ENCODE data around the gene TULP4. TPM values are rescaled to one million over a fixed set of nuclear protein-coding genes. Genes with fewer than 3 reads are reported as not detected.
A peak's percentile ranks its signal among the peaks of the same experiment; 100 is the strongest.

Gene TULP4
- total and polyA plus RNA-seq, 2 donors, result 5.9 to 57.1 TPM

- no peaks in the 10 kb centered on the region for H3K9me3 ChIP-seq (ENCODE audit: control insufficient read depth in 2 of 2, insufficient read depth in 1 of 2, low read length in 1 of 2)
- H3K36me3 ChIP-seq (ENCODE audit: control insufficient read depth in 2 of 2, insufficient read depth in 2 of 2, low read length in 1 of 2), result no peaks in the 10 kb centered on the region
- H3K4me3 ChIP-seq (ENCODE audit: low read length in 2 of 2), result no peak overlapping the region
- WGBS, result 98% methylated on average over 9 of the region's 9 CpGs
- peaks cover 0 to 3% of the 10 kb centered on the region in 2 donors for H3K4me1 ChIP-seq (ENCODE audit: control insufficient read depth in 2 of 2, insufficient read depth in 2 of 2, low read length in 2 of 2)
- no peaks in the 10 kb centered on the region for H3K27me3 ChIP-seq (ENCODE audit: control insufficient read depth in 2 of 2, insufficient read depth in 1 of 2, low read length in 1 of 2)
- no peak for DNase-seq (ENCODE audit: low read depth in 6 of 9, low spot score in 9 of 9)
- no peak overlapping the region for H3K27ac ChIP-seq (ENCODE audit: low read depth in 1 of 2, low read length in 1 of 2)
Measured at GRCh38 chr6:158408013-158408412, 95.7 kb downstream of the TULP4 start.

- H3K27me3 ChIP-seq (ENCODE audit: control insufficient read depth in 2 of 2, insufficient read depth in 1 of 2, low read length in 1 of 2), result no peaks in the 10 kb centered on the region
- H3K36me3 ChIP-seq (ENCODE audit: control insufficient read depth in 2 of 2, insufficient read depth in 2 of 2, low read length in 1 of 2), result no peaks in the 10 kb centered on the region
- DNase-seq (ENCODE audit: low read depth in 6 of 9, low spot score in 9 of 9), result no peak
- peaks cover 0 to 3% of the 10 kb centered on the region in 2 donors for H3K4me1 ChIP-seq (ENCODE audit: control insufficient read depth in 2 of 2, insufficient read depth in 2 of 2, low read length in 2 of 2)
- no peak overlapping the region for H3K27ac ChIP-seq (ENCODE audit: low read depth in 1 of 2, low read length in 1 of 2)
- H3K4me3 ChIP-seq (ENCODE audit: low read length in 2 of 2), result no peak overlapping the region
- H3K9me3 ChIP-seq (ENCODE audit: control insufficient read depth in 2 of 2, insufficient read depth in 1 of 2, low read length in 1 of 2), result no peaks in the 10 kb centered on the region
- 94% methylated on average over 9 of the region's 9 CpGs for WGBS
Measured at GRCh38 chr6:158408552-158409130, 96.4 kb downstream of the TULP4 start.

GRCh38 chr6:158409451-158409850, 97.2 kb downstream of the TULP4 start:
- Histone ChIP-seq H3K27me3 (ENCODE audit: control insufficient read depth in 2 of 2, insufficient read depth in 1 of 2, low read length in 1 of 2) (no peaks in the 10 kb centered on the region), H3K4me3 (ENCODE audit: low read length in 2 of 2) (no peak overlapping the region), H3K36me3 (ENCODE audit: control insufficient read depth in 2 of 2, insufficient read depth in 2 of 2, low read length in 1 of 2) (peaks cover 3 to 4% of the 10 kb centered on the region in 2 donors), H3K4me1 (ENCODE audit: control insufficient read depth in 2 of 2, insufficient read depth in 2 of 2, low read length in 2 of 2) (peaks cover 0 to 3% of the 10 kb centered on the region in 2 donors), H3K27ac (ENCODE audit: low read depth in 1 of 2, low read length in 1 of 2) (no peak overlapping the region), H3K9me3 (ENCODE audit: control insufficient read depth in 2 of 2, insufficient read depth in 1 of 2, low read length in 1 of 2) (no peaks in the 10 kb centered on the region)
- DNase-seq (ENCODE audit: low read depth in 6 of 9, low spot score in 9 of 9), result peak in 1 of 9 donors; percentile 27
- 36% methylated on average over 3 of the region's 3 CpGs for WGBS

GRCh38 chr6:158410784-158411183, 98.5 kb downstream of the TULP4 start:
- no peak for DNase-seq (ENCODE audit: low read depth in 6 of 9, low spot score in 9 of 9)
- no peaks in the 10 kb centered on the region for H3K9me3 ChIP-seq (ENCODE audit: control insufficient read depth in 2 of 2, insufficient read depth in 1 of 2, low read length in 1 of 2)
- H3K4me1 ChIP-seq (ENCODE audit: control insufficient read depth in 2 of 2, insufficient read depth in 2 of 2, low read length in 2 of 2), result peaks cover 0 to 3% of the 10 kb centered on the region in 2 donors
- H3K27ac ChIP-seq (ENCODE audit: low read depth in 1 of 2, low read length in 1 of 2), result no peak overlapping the region
- no peak overlapping the region for H3K4me3 ChIP-seq (ENCODE audit: low read length in 2 of 2)
- no peaks in the 10 kb centered on the region for H3K27me3 ChIP-seq (ENCODE audit: control insufficient read depth in 2 of 2, insufficient read depth in 1 of 2, low read length in 1 of 2)
- 92% methylated on average over 8 of the region's 8 CpGs for WGBS
- peaks cover 4 to 5% of the 10 kb centered on the region in 2 donors for H3K36me3 ChIP-seq (ENCODE audit: control insufficient read depth in 2 of 2, insufficient read depth in 2 of 2, low read length in 1 of 2)

GRCh38 chr6:158411998-158412397, 99.7 kb downstream of the TULP4 start:
- no peak overlapping the region for H3K27ac ChIP-seq (ENCODE audit: low read depth in 1 of 2, low read length in 1 of 2)
- WGBS, result 98% methylated on average over 4 of the region's 4 CpGs
- H3K4me1 ChIP-seq (ENCODE audit: control insufficient read depth in 2 of 2, insufficient read depth in 2 of 2, low read length in 2 of 2), result peaks cover 0 to 3% of the 10 kb centered on the region in 2 donors
- no peaks in the 10 kb centered on the region for H3K9me3 ChIP-seq (ENCODE audit: control insufficient read depth in 2 of 2, insufficient read depth in 1 of 2, low read length in 1 of 2)
- H3K36me3 ChIP-seq (ENCODE audit: control insufficient read depth in 2 of 2, insufficient read depth in 2 of 2, low read length in 1 of 2), result peaks cover 6 to 9% of the 10 kb centered on the region in 2 donors
- H3K4me3 ChIP-seq (ENCODE audit: low read length in 2 of 2), result no peak overlapping the region
- no peaks in the 10 kb centered on the region for H3K27me3 ChIP-seq (ENCODE audit: control insufficient read depth in 2 of 2, insufficient read depth in 1 of 2, low read length in 1 of 2)
- DNase-seq (ENCODE audit: low read depth in 6 of 9, low spot score in 9 of 9), result no peak

- DNase-seq (ENCODE audit: low read depth in 6 of 9, low spot score in 9 of 9), result no peak
- Histone ChIP-seq H3K9me3 (ENCODE audit: control insufficient read depth in 2 of 2, insufficient read depth in 1 of 2, low read length in 1 of 2) (no peaks in the 10 kb centered on the region), H3K27me3 (ENCODE audit: control insufficient read depth in 2 of 2, insufficient read depth in 1 of 2, low read length in 1 of 2) (no peaks in the 10 kb centered on the region), H3K36me3 (ENCODE audit: control insufficient read depth in 2 of 2, insufficient read depth in 2 of 2, low read length in 1 of 2) (peaks cover 8 to 9% of the 10 kb centered on the region in 2 donors), H3K4me1 (ENCODE audit: control insufficient read depth in 2 of 2, insufficient read depth in 2 of 2, low read length in 2 of 2) (peaks cover 0 to 3% of the 10 kb centered on the region in 2 donors), H3K4me3 (ENCODE audit: low read length in 2 of 2) (no peak overlapping the region), H3K27ac (ENCODE audit: low read depth in 1 of 2, low read length in 1 of 2) (no peak overlapping the region)
- 97% methylated on average over 16 of the region's 16 CpGs for WGBS
Measured at GRCh38 chr6:158413028-158413427, 100.8 kb downstream of the TULP4 start.

- no peaks in the 10 kb centered on the region for H3K27me3 ChIP-seq (ENCODE audit: control insufficient read depth in 2 of 2, insufficient read depth in 1 of 2, low read length in 1 of 2)
- H3K36me3 ChIP-seq (ENCODE audit: control insufficient read depth in 2 of 2, insufficient read depth in 2 of 2, low read length in 1 of 2), result peaks cover 8 to 9% of the 10 kb centered on the region in 2 donors
- no peak overlapping the region for H3K4me3 ChIP-seq (ENCODE audit: low read length in 2 of 2)
- no peak for DNase-seq (ENCODE audit: low read depth in 6 of 9, low spot score in 9 of 9)
- H3K9me3 ChIP-seq (ENCODE audit: control insufficient read depth in 2 of 2, insufficient read depth in 1 of 2, low read length in 1 of 2), result no peaks in the 10 kb centered on the region
- peaks cover 0 to 3% of the 10 kb centered on the region in 2 donors for H3K4me1 ChIP-seq (ENCODE audit: control insufficient read depth in 2 of 2, insufficient read depth in 2 of 2, low read length in 2 of 2)
- H3K27ac ChIP-seq (ENCODE audit: low read depth in 1 of 2, low read length in 1 of 2), result no peak overlapping the region
- WGBS, result 97% methylated on average over 5 of the region's 5 CpGs
Measured at GRCh38 chr6:158413814-158414565, 101.7 kb downstream of the TULP4 start.

GRCh38 chr6:158414851-158415262, 102.6 kb downstream of the TULP4 start:
- Histone ChIP-seq H3K4me1 (ENCODE audit: control insufficient read depth in 2 of 2, insufficient read depth in 2 of 2, low read length in 2 of 2) (no peaks in the 10 kb centered on the region), H3K36me3 (ENCODE audit: control insufficient read depth in 2 of 2, insufficient read depth in 2 of 2, low read length in 1 of 2) (peaks cover 8 to 9% of the 10 kb centered on the region in 2 donors), H3K27me3 (ENCODE audit: control insufficient read depth in 2 of 2, insufficient read depth in 1 of 2, low read length in 1 of 2) (no peaks in the 10 kb centered on the region), H3K9me3 (ENCODE audit: control insufficient read depth in 2 of 2, insufficient read depth in 1 of 2, low read length in 1 of 2) (no peaks in the 10 kb centered on the region), H3K27ac (ENCODE audit: low read depth in 1 of 2, low read length in 1 of 2) (no peak overlapping the region), H3K4me3 (ENCODE audit: low read length in 2 of 2) (no peak overlapping the region)
- 96% methylated on average over 5 of the region's 5 CpGs for WGBS
- DNase-seq (ENCODE audit: low read depth in 6 of 9, low spot score in 9 of 9), result no peak

- no peak overlapping the region for H3K4me3 ChIP-seq (ENCODE audit: low read length in 2 of 2)
- WGBS, result 91% methylated on average over 7 of the region's 7 CpGs
- H3K27ac ChIP-seq (ENCODE audit: low read depth in 1 of 2, low read length in 1 of 2), result no peak overlapping the region
- peaks cover 0 to 4% of the 10 kb centered on the region in 2 donors for H3K9me3 ChIP-seq (ENCODE audit: control insufficient read depth in 2 of 2, insufficient read depth in 1 of 2, low read length in 1 of 2)
- peaks cover 8 to 9% of the 10 kb centered on the region in 2 donors for H3K36me3 ChIP-seq (ENCODE audit: control insufficient read depth in 2 of 2, insufficient read depth in 2 of 2, low read length in 1 of 2)
- H3K4me1 ChIP-seq (ENCODE audit: control insufficient read depth in 2 of 2, insufficient read depth in 2 of 2, low read length in 2 of 2), result no peaks in the 10 kb centered on the region
- no peaks in the 10 kb centered on the region for H3K27me3 ChIP-seq (ENCODE audit: control insufficient read depth in 2 of 2, insufficient read depth in 1 of 2, low read length in 1 of 2)
- no peak for DNase-seq (ENCODE audit: low read depth in 6 of 9, low spot score in 9 of 9)
Measured at GRCh38 chr6:158415666-158416065, 103.4 kb downstream of the TULP4 start.

Data from thymus (tissue), 11 donors.